Transverse colon (tissue), 3 donors: ENCODE results near the gene TARS1.

Experiments used
- EP300 ChIP-seq: sonication (generic); formaldehyde crosslinking; IDR thresholded peaks from one replicate; pipeline ENCODE4 v1.6.1; 2017; ENCODE audit warnings: antibody characterized with exemption, low read depth
- POLR2A ChIP-seq: fragments of 450-650 bp; IDR thresholded peaks from one replicate; pipeline ENCODE4 v1.6.1; 2016; ENCODE audit warnings: antibody characterized with exemption, mild to moderate bottlenecking, moderate library complexity
- TF ChIP-seq, protein P1 (sequence below), 5 experiments: fragments of 200-600 bp in 3 of 5; fragments of 450-650 bp in 2 of 5; sonication (generic) in 3 of 5; IDR thresholded peaks; 1 replicate in 2 of 5; 2 replicates in 3 of 5; pipeline ENCODE4 v1.5.1; 2016 to 2017; ENCODE audit warnings: antibody characterized with exemption in 5 of 5, inconsistent platforms in 3 of 5, mild to moderate bottlenecking in 2 of 5, moderate library complexity in 1 of 5

DNA sequence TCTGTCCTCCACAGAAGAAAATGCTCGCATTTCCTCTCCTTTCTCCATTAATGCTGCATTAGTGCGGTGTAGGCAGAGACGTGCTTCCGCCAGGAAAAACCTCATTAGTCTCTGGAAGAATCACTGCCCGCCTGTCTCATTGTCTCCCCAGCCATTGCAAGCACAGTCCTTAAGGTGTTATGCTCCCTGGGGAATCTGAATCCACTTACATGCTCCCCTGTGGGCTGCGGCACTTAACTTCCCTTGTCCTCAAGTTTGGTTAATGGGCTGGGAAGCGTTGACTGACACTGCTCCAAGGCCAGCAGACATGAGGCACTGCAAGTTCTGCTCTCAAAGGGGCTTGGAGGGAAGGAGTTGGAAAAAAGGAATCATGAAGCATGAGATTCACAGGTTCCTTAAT is 41.6 kb downstream of the TARS1 start:
- TF ChIP-seq EP300 (no peak), POLR2A (no peak)
- TF ChIP-seq, protein P1, sequence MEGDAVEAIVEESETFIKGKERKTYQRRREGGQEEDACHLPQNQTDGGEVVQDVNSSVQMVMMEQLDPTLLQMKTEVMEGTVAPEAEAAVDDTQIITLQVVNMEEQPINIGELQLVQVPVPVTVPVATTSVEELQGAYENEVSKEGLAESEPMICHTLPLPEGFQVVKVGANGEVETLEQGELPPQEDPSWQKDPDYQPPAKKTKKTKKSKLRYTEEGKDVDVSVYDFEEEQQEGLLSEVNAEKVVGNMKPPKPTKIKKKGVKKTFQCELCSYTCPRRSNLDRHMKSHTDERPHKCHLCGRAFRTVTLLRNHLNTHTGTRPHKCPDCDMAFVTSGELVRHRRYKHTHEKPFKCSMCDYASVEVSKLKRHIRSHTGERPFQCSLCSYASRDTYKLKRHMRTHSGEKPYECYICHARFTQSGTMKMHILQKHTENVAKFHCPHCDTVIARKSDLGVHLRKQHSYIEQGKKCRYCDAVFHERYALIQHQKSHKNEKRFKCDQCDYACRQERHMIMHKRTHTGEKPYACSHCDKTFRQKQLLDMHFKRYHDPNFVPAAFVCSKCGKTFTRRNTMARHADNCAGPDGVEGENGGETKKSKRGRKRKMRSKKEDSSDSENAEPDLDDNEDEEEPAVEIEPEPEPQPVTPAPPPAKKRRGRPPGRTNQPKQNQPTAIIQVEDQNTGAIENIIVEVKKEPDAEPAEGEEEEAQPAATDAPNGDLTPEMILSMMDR (IDR thresholded peaks at IDR 0.05), result no peak
